ENCODE results near the gene OR7A17. TPM values are rescaled to one million over a fixed set of nuclear protein-coding genes. Genes with fewer than 3 reads are reported as not detected.

OR7A17 gene
- under 0.01 TPM for total RNA-seq

- no peak for DNase-seq (ENCODE audit: low read depth in 2 of 3, low spot score in 2 of 3)
Observed at GRCh38 chr19:14886032-14886431, at the start of gene OR7A17. Gene OR7A17, minus strand, starts transcription at chr19:14886132. Its CDS starts 4,777 bp downstream, at chr19:14881355.

DNA sequence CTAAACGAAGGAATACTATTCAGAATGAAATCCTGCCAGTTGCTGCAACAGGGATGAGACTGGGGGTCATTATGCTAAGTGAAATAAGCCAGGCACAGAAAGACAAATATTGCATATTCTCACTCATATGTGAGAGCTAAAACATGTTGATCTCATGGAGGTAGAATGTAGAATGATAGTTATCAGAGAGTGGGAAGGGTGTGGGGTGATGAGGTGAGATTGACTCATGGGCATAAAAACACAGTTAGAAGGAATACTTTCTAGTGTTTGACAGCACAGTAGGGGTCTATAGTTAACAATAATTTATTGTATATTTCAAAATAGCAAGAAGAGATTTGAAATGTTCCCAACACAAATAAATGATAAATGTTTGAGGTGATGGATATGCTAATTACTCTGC is 47.6 kb upstream of the OR7A17 start:
- DNase-seq (ENCODE audit: low read depth in 2 of 3, low spot score in 2 of 3): no peak

DNA sequence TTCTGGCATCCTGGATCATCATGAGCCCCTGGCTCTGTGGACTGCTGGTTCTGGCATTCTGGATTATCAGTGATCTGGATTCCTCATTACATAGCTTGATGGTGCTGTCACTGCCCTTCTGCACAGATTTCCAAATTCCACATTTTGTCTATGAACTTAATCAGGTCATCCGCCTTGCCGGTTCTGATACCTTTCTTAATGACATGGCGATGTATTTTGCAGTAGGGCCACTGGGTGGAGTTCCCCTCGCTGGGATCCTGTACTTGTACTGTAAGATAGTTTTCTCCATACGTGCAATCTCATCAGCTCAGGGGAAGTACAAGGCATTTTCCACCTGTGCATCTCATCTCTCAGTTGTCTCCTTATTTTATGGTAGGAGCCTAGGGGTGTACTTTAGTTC is 30.9 kb upstream of the OR7A17 start:
- DNase-seq (ENCODE audit: low read depth in 2 of 3, low spot score in 2 of 3): peak in 2 of 3 donors; percentile 31 to 42

- DNase-seq (ENCODE audit: low read depth in 2 of 3, low spot score in 2 of 3): no peak
Observed at GRCh38 chr19:14915116-14915515, 29.2 kb upstream of the OR7A17 start.

DNA sequence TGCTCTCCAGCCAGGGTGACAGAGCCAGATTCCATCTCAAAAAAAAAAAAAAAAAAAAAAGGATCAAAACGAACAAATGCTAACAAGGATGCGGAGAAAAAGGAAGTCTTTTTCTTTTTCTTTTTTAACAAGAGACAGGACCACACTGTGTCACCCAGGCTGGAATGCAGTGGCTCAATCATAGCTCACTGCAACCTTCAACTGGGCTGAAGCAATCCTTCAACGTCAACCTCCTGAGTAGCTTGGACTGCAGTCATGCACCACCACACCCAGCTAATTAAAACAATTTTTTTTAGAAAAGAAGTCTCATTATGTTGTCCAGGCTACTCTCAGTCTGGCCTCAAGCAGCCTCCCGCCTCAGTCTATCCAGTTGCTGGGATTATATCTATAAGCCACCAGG is 20.8 kb upstream of the OR7A17 start:
- no peak for DNase-seq (ENCODE audit: low read depth in 2 of 3, low spot score in 2 of 3)

GRCh38 chr19:14901675-14902260 is 15.8 kb upstream of the OR7A17 start:
- no peak for DNase-seq (ENCODE audit: low read depth in 2 of 3, low spot score in 2 of 3)

GRCh38 chr19:14890643-14891379 is 4.9 kb upstream of the OR7A17 start:
- DNase-seq (ENCODE audit: low read depth in 2 of 3, low spot score in 2 of 3): peak in 2 of 3 donors; percentile 72 to 83

DNA sequence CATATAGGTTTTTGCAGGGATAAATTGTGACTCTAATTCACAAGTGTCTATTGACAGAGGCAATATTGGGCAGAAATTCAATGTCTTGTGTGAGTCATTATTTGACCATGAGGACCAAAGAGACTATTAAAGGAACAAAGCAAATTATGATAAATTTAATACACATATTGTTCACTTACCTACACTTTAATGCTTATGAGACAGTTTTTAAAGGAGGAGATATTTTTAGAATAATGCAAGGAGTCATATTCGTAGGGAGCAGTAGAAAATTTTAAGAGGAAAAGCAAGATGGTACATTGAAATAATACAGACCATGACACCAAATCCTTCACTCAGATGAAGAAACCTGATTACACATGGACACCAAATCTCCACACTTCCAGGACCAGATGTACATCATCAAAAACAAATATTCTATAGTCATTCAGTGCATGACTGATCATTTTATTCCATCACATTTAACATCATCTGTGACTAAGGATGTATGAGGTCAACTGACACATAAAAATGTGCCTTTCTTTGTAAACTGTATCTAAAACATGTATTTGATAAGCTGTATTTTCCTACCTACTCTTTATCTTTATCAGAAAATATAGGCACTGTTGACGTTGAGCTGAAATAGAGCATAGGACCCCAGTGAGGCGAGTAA is 4.2 kb upstream of the OR7A17 start:
- DNase-seq (ENCODE audit: low read depth in 2 of 3, low spot score in 2 of 3): peak in 1 of 3 donors; percentile 13

GRCh38 chr19:14871619-14872230 is 14.2 kb downstream of the OR7A17 start:
- DNase-seq (ENCODE audit: low read depth in 2 of 3, low spot score in 2 of 3): peak in 2 of 3 donors; percentile 19 to 65

GRCh38 chr19:14868497-14868896 is 17.4 kb downstream of the OR7A17 start:
- DNase-seq (ENCODE audit: low read depth in 2 of 3, low spot score in 2 of 3): no peak

GRCh38 chr19:14848822-14849221 is 37.1 kb downstream of the OR7A17 start, which contains the start of gene OR7A10:
Gene OR7A10, minus strand, starts transcription at chr19:14848922. Its CDS starts 7,045 bp downstream, at chr19:14841877.
- DNase-seq (ENCODE audit: low read depth in 2 of 3, low spot score in 2 of 3): no peak

GRCh38 chr19:14843578-14843977 is 42.4 kb downstream of the OR7A17 start:
- DNase-seq (ENCODE audit: low read depth in 2 of 3, low spot score in 2 of 3): no peak

DNA sequence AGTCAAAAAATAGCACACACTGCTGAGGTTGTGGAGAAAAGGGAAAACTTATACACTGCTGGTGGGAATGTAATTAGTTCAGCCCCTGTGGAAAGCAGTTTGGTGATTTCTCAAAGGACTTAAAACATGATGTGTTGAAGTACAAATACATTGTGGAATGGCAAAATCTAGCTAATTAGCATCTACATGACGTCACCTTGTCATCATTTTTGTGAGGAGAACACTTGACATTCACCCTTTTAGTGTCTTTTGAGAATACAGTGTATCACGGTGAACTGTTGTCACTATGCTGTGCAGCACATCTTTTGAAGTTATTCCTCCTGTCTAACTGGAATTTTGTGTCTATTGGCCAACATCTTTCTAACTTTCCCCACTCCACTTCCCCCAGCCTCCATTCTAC is 42.8 kb downstream of the OR7A17 start:
- no peak for DNase-seq (ENCODE audit: low read depth in 2 of 3, low spot score in 2 of 3)

DNA sequence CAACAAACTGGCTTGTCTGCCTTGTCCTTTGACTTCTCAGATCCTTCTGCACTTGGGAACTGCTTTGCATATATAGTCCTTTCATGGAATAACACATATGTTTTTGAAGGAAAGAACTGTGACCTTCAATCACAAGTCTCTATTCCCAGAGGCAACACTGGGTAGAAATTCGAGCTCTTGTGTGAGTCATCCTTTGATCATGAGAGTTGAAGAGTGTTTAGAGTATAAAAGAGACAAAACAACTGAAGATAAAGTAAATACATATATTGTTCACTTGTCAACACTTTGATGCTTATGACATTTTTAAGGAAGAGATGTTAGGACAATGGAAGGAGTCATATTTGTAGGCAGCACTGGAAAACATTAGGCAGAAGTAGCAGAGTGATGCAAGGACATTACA is 45.7 kb downstream of the OR7A17 start:
- no peak for DNase-seq (ENCODE audit: low read depth in 2 of 3, low spot score in 2 of 3)

- no peak for DNase-seq (ENCODE audit: low read depth in 2 of 3, low spot score in 2 of 3)
Observed at GRCh38 chr19:14837391-14837790, 48.5 kb downstream of the OR7A17 start.

DNA sequence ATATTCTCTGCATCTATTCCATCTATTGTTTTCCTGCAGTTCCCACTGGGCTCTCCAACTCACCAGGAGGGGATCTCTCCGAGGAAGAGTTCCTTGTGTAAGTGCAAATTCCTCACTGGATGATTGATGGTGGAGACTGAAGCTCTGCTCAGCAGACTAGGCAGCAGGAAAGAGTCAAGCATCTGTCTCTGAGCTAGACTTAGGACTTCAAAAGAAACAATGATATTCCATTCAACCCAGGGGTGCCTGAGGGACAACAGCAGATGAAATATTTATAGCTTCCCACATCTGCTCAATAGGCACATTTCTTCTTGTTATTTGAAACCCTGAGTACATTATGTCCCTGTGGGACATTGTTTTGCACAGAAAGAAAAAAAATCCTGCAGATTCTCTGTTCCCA is 50.9 kb downstream of the OR7A17 start, which contains the start of the genes OR7A5 and OR7C1:
OR7A5 (minus strand) TSS at position 175 of the 400 bp plus-strand sequence. CDS start 6,944 bp downstream, outside the sequence.
OR7C1 (minus strand) TSS at position 175 of the 400 bp plus-strand sequence. CDS start 35,049 bp downstream, outside the sequence.
- no peak for DNase-seq (ENCODE audit: low read depth in 2 of 3, low spot score in 2 of 3)

GRCh38 chr19:14830702-14831101 is 55.2 kb downstream of the OR7A17 start:
- no peak for DNase-seq (ENCODE audit: low read depth in 2 of 3, low spot score in 2 of 3)

All from hematopoietic multipotent progenitor cell (in vitro differentiated cells).